Urinary bladder (tissue), 4 donors: ENCODE data around the gene ME2. TPM values are rescaled to one million over a fixed set of nuclear protein-coding genes. Genes with fewer than 3 reads are reported as not detected.
"Not testable (repeated sequence)": the region's sequence is repeated elsewhere in the genome, so short reads cannot be mapped to it uniquely, and the experiment has no call there.

Experiments
- DNase-seq: peaks from one replicate; pipeline ENCODE4 v3.0.0-alpha.2; 2015; ENCODE audit errors: extremely low spot score
- H3K27ac ChIP-seq: one replicate; pipeline ENCODE4 v1.5.1; 2013; ENCODE audit warnings: low read depth, mild to moderate bottlenecking, moderate library complexity
- H3K36me3 ChIP-seq: one replicate; pipeline ENCODE4 v1.6.1; 2013; ENCODE audit warnings: mild to moderate bottlenecking, moderate library complexity; ENCODE audit not compliant: insufficient read depth
- H3K4me1 ChIP-seq: one replicate; pipeline ENCODE4 v1.6.1; 2013; ENCODE audit warnings: mild to moderate bottlenecking, moderate library complexity; ENCODE audit not compliant: insufficient read depth
- H3K4me3 ChIP-seq: one replicate; pipeline ENCODE4 v1.5.1; 2013; ENCODE audit warnings: low read depth, low read length
- WGBS: extraction: QIAGEN DNeasy Blood & Tissue Kit; methylation state at CpG from one replicate; pipeline ENCODE4 v1.1.7; 2013; 5-methylcytosine and 5-hydroxymethylcytosine counted together
- polyA plus RNA-seq: library from polyadenylated mRNA; stranded (reverse); fragments of 200-250 nt; gene quantifications from one replicate; pipeline ENCODE4 v1.2.3, GENCODE V29; 2013
- total RNA-seq: library from RNA; depleted of rRNA; stranded (reverse); fragments of >200 nt; gene quantifications from one replicate; pipeline ENCODE4 v1.2.3, GENCODE V29; 2014
- donor health status: healthy with polysubstance abuse.
- donor health status: healthy.

Gene ME2
- total and polyA plus RNA-seq, 2 donors: 30.9 to 66.0 TPM

- no peak overlapping the region for H3K4me3 ChIP-seq
- no peak overlapping the region for H3K27ac ChIP-seq
- DNase-seq: no peak
- WGBS: 70% methylated on average over 3 of the region's 3 CpGs
- no peaks in the 10 kb centered on the region for H3K4me1 ChIP-seq
- H3K36me3 ChIP-seq: no peaks in the 10 kb centered on the region
Measured at GRCh38 chr18:50871846-50872245, 7.1 kb upstream of the ME2 start.

GRCh38 chr18:50875966-50876536 is 2.9 kb upstream of the ME2 start:
- DNase-seq: no peak
- Histone ChIP-seq H3K4me1 (no peaks in the 10 kb centered on the region), H3K27ac (no peak overlapping the region), H3K36me3 (no peaks in the 10 kb centered on the region), H3K4me3 (no peak overlapping the region)
- WGBS: 68% methylated on average over 3 of the region's 3 CpGs

GRCh38 chr18:50877545-50878265 is 1.2 kb upstream of the ME2 start:
- no peak for DNase-seq
- no peaks in the 10 kb centered on the region for H3K4me1 ChIP-seq
- H3K27ac ChIP-seq: peak overlapping the region; percentile 59
- H3K4me3 ChIP-seq: no peak overlapping the region
- WGBS: 77% methylated on average over 8 of the region's 8 CpGs
- H3K36me3 ChIP-seq: no peaks in the 10 kb centered on the region

- H3K4me1 ChIP-seq: no peaks in the 10 kb centered on the region
- H3K4me3 ChIP-seq: peak overlapping the region; percentile 81
- no peaks in the 10 kb centered on the region for H3K36me3 ChIP-seq
- H3K27ac ChIP-seq: peak overlapping the region; percentile 89
- DNase-seq: no peak
- under 1% methylated on average over 61 of the region's 61 CpGs for WGBS
Measured at GRCh38 chr18:50879302-50880118, 592 bp downstream of the ME2 start.

- Histone ChIP-seq H3K27ac (no peak overlapping the region), H3K4me3 (peak overlapping the region; percentile 81), H3K36me3 (no peaks in the 10 kb centered on the region), H3K4me1 (no peaks in the 10 kb centered on the region)
- 24% methylated on average over 6 of the region's 6 CpGs for WGBS
- DNase-seq: no peak
Measured at GRCh38 chr18:50880119-50880465, 1.2 kb downstream of the ME2 start.

- not testable (repeated sequence) for H3K4me3 ChIP-seq, H3K36me3 ChIP-seq, H3K4me1 ChIP-seq, H3K27ac ChIP-seq, DNase-seq
- 95% methylated on average over 9 of the region's 9 CpGs for WGBS
Measured at GRCh38 chr18:50880944-50881343, 2.0 kb downstream of the ME2 start.

- Histone ChIP-seq H3K27ac (no peak overlapping the region), H3K36me3 (no peaks in the 10 kb centered on the region), H3K4me1 (no peaks in the 10 kb centered on the region), H3K4me3 (no peak overlapping the region)
- no peak for DNase-seq
- WGBS: 97% methylated on average over 7 of the region's 7 CpGs
Measured at GRCh38 chr18:50886929-50887328, 8.0 kb downstream of the ME2 start.

- Histone ChIP-seq H3K4me3 (no peak overlapping the region), H3K27ac (no peak overlapping the region), H3K4me1 (peaks cover 1% of the 10 kb centered on the region), H3K36me3 (no peaks in the 10 kb centered on the region)
- DNase-seq: no peak
- WGBS: 88% methylated on average over 4 of the region's 4 CpGs
Measured at GRCh38 chr18:50895350-50896045, 16.6 kb downstream of the ME2 start.

GRCh38 chr18:50896093-50896492 is 17.2 kb downstream of the ME2 start:
- 96% methylated on average over 1 of the region's 1 CpG for WGBS
- Histone ChIP-seq H3K4me3 (no peak overlapping the region), H3K4me1 (peaks cover 1% of the 10 kb centered on the region), H3K36me3 (no peaks in the 10 kb centered on the region), H3K27ac (no peak overlapping the region)
- no peak for DNase-seq

GRCh38 chr18:50898919-50899318 is 20.0 kb downstream of the ME2 start:
- 100% methylated on average over 2 of the region's 2 CpGs for WGBS
- Histone ChIP-seq H3K4me3 (no peak overlapping the region), H3K4me1 (peaks cover 1% of the 10 kb centered on the region), H3K27ac (no peak overlapping the region), H3K36me3 (no peaks in the 10 kb centered on the region)
- DNase-seq: no peak

- DNase-seq: no peak
- WGBS: 58% methylated on average over 1 of the region's 1 CpG
- H3K4me3 ChIP-seq: no peak overlapping the region
Measured at GRCh38 chr18:50902797-50903196, 23.9 kb downstream of the ME2 start.

GRCh38 chr18:50906843-50907242 is 27.9 kb downstream of the ME2 start:
- Histone ChIP-seq H3K4me1 (no peaks in the 10 kb centered on the region), H3K36me3 (no peaks in the 10 kb centered on the region)
- 99% methylated on average over 2 of the region's 2 CpGs for WGBS

More at GRCh38 chr18:50902797-50903196, 23.9 kb downstream of the ME2 start:
- H3K4me1 ChIP-seq: no peaks in the 10 kb centered on the region
- H3K36me3 ChIP-seq: no peaks in the 10 kb centered on the region
- H3K27ac ChIP-seq: no peak overlapping the region

GRCh38 chr18:50909261-50909660 is 30.3 kb downstream of the ME2 start:
- no peak overlapping the region for H3K27ac ChIP-seq
- DNase-seq: no peak
- H3K4me1 ChIP-seq: no peaks in the 10 kb centered on the region
- H3K4me3 ChIP-seq: no peak overlapping the region
- WGBS: 100% methylated on average over 1 of the region's 1 CpG
- peaks cover 1% of the 10 kb centered on the region for H3K36me3 ChIP-seq

More at GRCh38 chr18:50906843-50907242, 27.9 kb downstream of the ME2 start:
- no peak for DNase-seq
- Histone ChIP-seq H3K27ac (no peak overlapping the region), H3K4me3 (no peak overlapping the region)
